H9 (cell line): Measurements from ENCODE around the gene KCNH2. TPM values are rescaled to one million over a fixed set of nuclear protein-coding genes. Genes with fewer than 3 reads are reported as not detected.

Experiments
- DNase-seq: peaks from one replicate; pipeline ENCODE4 v3.0.0-alpha.2; 2017
- H2AFZ ChIP-seq: one replicate; pipeline ENCODE4 v1.6.1; 2013; ENCODE audit warnings: mild to moderate bottlenecking, low read length, control low read depth, moderate library complexity
- H2AK5ac ChIP-seq: 2 replicates; pipeline ENCODE4 v1.6.1; 2013; ENCODE audit warnings: low read length, control low read depth, mixed read lengths; ENCODE audit not compliant: insufficient read length
- H2BK120ac ChIP-seq: one replicate; pipeline ENCODE4 v1.6.1; 2013; ENCODE audit warnings: low read depth, mild to moderate bottlenecking, low read length, control low read depth, inconsistent platforms; ENCODE audit not compliant: poor library complexity, severe bottlenecking
- H2BK12ac ChIP-seq: 2 replicates; pipeline ENCODE4 v1.6.1; 2013; ENCODE audit warnings: low read length, control low read depth, mixed read lengths, low read depth; ENCODE audit not compliant: insufficient read length
- H2BK15ac ChIP-seq: 2 replicates; pipeline ENCODE4 v1.6.1; 2013; ENCODE audit warnings: low read depth, low read length, control low read depth
- H2BK20ac ChIP-seq: one replicate; pipeline ENCODE4 v1.6.1; 2013; ENCODE audit warnings: low read depth, mild to moderate bottlenecking, low read length, control low read depth, inconsistent platforms; ENCODE audit not compliant: poor library complexity, severe bottlenecking
- H2BK5ac ChIP-seq: 2 replicates; pipeline ENCODE4 v1.6.1; 2013; ENCODE audit warnings: low read length, control low read depth, mixed read lengths; ENCODE audit not compliant: insufficient read length
- H3K14ac ChIP-seq: 2 replicates; pipeline ENCODE4 v1.6.1; 2013; ENCODE audit warnings: low read length, control low read depth; ENCODE audit not compliant: insufficient read depth
- H3K18ac ChIP-seq: 2 replicates; pipeline ENCODE4 v1.6.1; 2013; ENCODE audit warnings: low read depth, mild to moderate bottlenecking, mixed read lengths, low read length, control low read depth; ENCODE audit not compliant: insufficient read length
- H3K23ac ChIP-seq: 2 replicates; pipeline ENCODE4 v1.6.1; 2013; ENCODE audit warnings: low read length, control low read depth, mixed read lengths, low read depth; ENCODE audit not compliant: insufficient read length
- H3K23me2 ChIP-seq: 2 replicates; pipeline ENCODE4 v1.6.1; 2013; ENCODE audit warnings: low read depth, mild to moderate bottlenecking, mixed read lengths, low read length, control low read depth; ENCODE audit not compliant: insufficient read length, poor library complexity, severe bottlenecking
- H3K27ac ChIP-seq: 2 replicates; pipeline ENCODE4 v1.5.1; 2013; ENCODE audit warnings: low read length, control low read depth, mixed read lengths, low read depth; ENCODE audit not compliant: insufficient read length
- H3K27me3 ChIP-seq: 2 replicates; pipeline ENCODE4 v1.6.1; 2013; ENCODE audit warnings: low read length, control low read depth, inconsistent platforms; ENCODE audit not compliant: insufficient read depth
- H3K4ac ChIP-seq: 2 replicates; pipeline ENCODE4 v1.6.1; 2013; ENCODE audit warnings: low read depth, mild to moderate bottlenecking, control low read depth, inconsistent platforms, low read length, moderate library complexity
- H3K4me1 ChIP-seq: 2 replicates; pipeline ENCODE4 v1.6.1; 2013; ENCODE audit warnings: low read length, control low read depth, inconsistent platforms; ENCODE audit not compliant: insufficient read depth
- H3K4me2 ChIP-seq: 2 replicates; pipeline ENCODE4 v1.6.1; 2013; ENCODE audit warnings: low read length, control low read depth, mixed read lengths; ENCODE audit not compliant: insufficient read length, insufficient read depth
- H3K56ac ChIP-seq: 2 replicates; pipeline ENCODE4 v1.6.1; 2013; ENCODE audit warnings: low read depth, mild to moderate bottlenecking, mixed read lengths, low read length, control low read depth; ENCODE audit not compliant: insufficient read length
- H3K79me1 ChIP-seq: 2 replicates; pipeline ENCODE4 v1.6.1; 2013; ENCODE audit warnings: low read depth, mild to moderate bottlenecking, moderate library complexity, low read length, control low read depth, inconsistent platforms; ENCODE audit not compliant: insufficient read depth, poor library complexity, severe bottlenecking
- H3K79me2 ChIP-seq: 2 replicates; pipeline ENCODE4 v1.6.1; 2013; ENCODE audit warnings: low read length, control low read depth, inconsistent platforms; ENCODE audit not compliant: insufficient read depth
- H3K9ac ChIP-seq: 2 replicates; pipeline ENCODE4 v1.6.1; 2013; ENCODE audit warnings: low read length, control low read depth, mixed read lengths; ENCODE audit not compliant: insufficient read length; ENCODE audit errors: extremely low read depth
- H3K9me3 ChIP-seq: one replicate; pipeline ENCODE4 v1.6.1; 2013; ENCODE audit warnings: low read depth, low read length, inconsistent platforms; ENCODE audit not compliant: control insufficient read depth
- H3T11ph ChIP-seq: one replicate; pipeline ENCODE4 v1.6.1; 2013; ENCODE audit warnings: mild to moderate bottlenecking, low read length, control low read depth, inconsistent platforms
- H4K20me1 ChIP-seq: one replicate; pipeline ENCODE4 v1.6.1; 2013; ENCODE audit not compliant: control insufficient read depth, insufficient read length, insufficient read depth
- H4K5ac ChIP-seq: 2 replicates; pipeline ENCODE4 v1.6.1; 2013; ENCODE audit warnings: low read depth, mild to moderate bottlenecking, mixed read lengths, low read length, control low read depth; ENCODE audit not compliant: insufficient read length
- H4K8ac ChIP-seq: replicated peaks from 2 replicates; pipeline ENCODE4 v1.6.1; 2013; ENCODE audit warnings: low read length, control low read depth, mixed read lengths, low read depth; ENCODE audit not compliant: insufficient read length
- H4K91ac ChIP-seq: 2 replicates; pipeline ENCODE4 v1.6.1; 2013; ENCODE audit warnings: low read depth, mild to moderate bottlenecking, moderate library complexity, mixed read lengths, low read length, control low read depth; ENCODE audit not compliant: insufficient read length
- H3K27ac Mint-ChIP-seq, 3 experiments: 2 replicates in 2 of 3; 3 replicates in 1 of 3; pipeline ENCODE4 v1.8.0; 2020 to 2021; ENCODE audit warnings: mixed read lengths in 3 of 3, mild to moderate bottlenecking in 1 of 3, moderate library complexity in 1 of 3
- H3K27me3 Mint-ChIP-seq: 2 replicates; pipeline ENCODE4 v1.8.0; 2021; ENCODE audit warnings: low read depth, mild to moderate bottlenecking, moderate library complexity, mixed read lengths
- H3K36me3 Mint-ChIP-seq, 3 experiments: 2 replicates in 2 of 3; 3 replicates in 1 of 3; pipeline ENCODE4 v1.8.0; 2020 to 2021; ENCODE audit warnings: low read depth in 3 of 3, mixed read lengths in 3 of 3; ENCODE audit not compliant: insufficient read depth in 1 of 3
- H3K4me1 Mint-ChIP-seq, 2 experiments: 2 replicates each; pipeline ENCODE4 v1.8.0; 2020; ENCODE audit warnings: mixed read lengths in 2 of 2
- H3K4me3 Mint-ChIP-seq, 2 experiments: 2 replicates in 1 of 2; 3 replicates in 1 of 2; pipeline ENCODE4 v1.8.0; 2020 to 2021; ENCODE audit warnings: mild to moderate bottlenecking in 2 of 2, mixed read lengths in 2 of 2, moderate library complexity in 1 of 2
- H3K9me3 Mint-ChIP-seq, 2 experiments: 2 replicates in 1 of 2; 3 replicates in 1 of 2; pipeline ENCODE4 v1.8.0; 2020; ENCODE audit warnings: mild to moderate bottlenecking in 2 of 2, mixed read lengths in 2 of 2, moderate library complexity in 1 of 2
- WGBS: extraction: QIAGEN DNeasy Blood & Tissue Kit; methylation state at CpG from one replicate; pipeline ENCODE4 v1.1.7; 2013; ENCODE audit warnings: missing lambda C conversion rate, low lambda C conversion rate, mixed read lengths; ENCODE audit not compliant: insufficient read length; ENCODE audit errors: extremely low coverage; 5-methylcytosine and 5-hydroxymethylcytosine counted together
- total RNA-seq: library from RNA; stranded (reverse); gene quantifications from 2 replicates; pipeline ENCODE4 v1.2.1, GENCODE V29; 2021
- TF ChIP-seq, protein P1 (sequence below): fragments of 200-600 bp; sonication (generic); conservative IDR thresholded peaks from 3 replicates; pipeline ENCODE4 v1.8.0; 2021; ENCODE audit warnings: antibody characterized with exemption, mild to moderate bottlenecking

Gene KCNH2
- total RNA-seq, 1 experiment from 2014 or later, result 4.5 TPM

GRCh38 chr7:150900675-150901074, 77.4 kb downstream of the KCNH2 start:
- Histone ChIP-seq H2AK5ac (no peak overlapping the region), H2BK120ac (no peak overlapping the region), H3K27ac (no peak overlapping the region), H3K4ac (no peak overlapping the region), H4K5ac (no peak overlapping the region), H3K4me1 (peaks cover 4% of the 10 kb centered on the region; the same call in 1 of the 2 replicates), H2BK12ac (no peak overlapping the region), H3K56ac (no peak overlapping the region), H3K9ac (no peak overlapping the region), H3K4me2 (no peak overlapping the region), H3K18ac (no peak overlapping the region), H3K79me1 (no peaks in the 10 kb centered on the region), H3K23ac (no peak overlapping the region), H2AFZ (no peak overlapping the region), H3K23me2 (peaks cover 2% of the 10 kb centered on the region), H3K27me3 (no peaks in the 10 kb centered on the region; the same call in 1 of the 2 replicates), H4K20me1 (no peaks in the 10 kb centered on the region), H3K79me2 (no peaks in the 10 kb centered on the region), H3K9me3 (no peaks in the 10 kb centered on the region), H2BK5ac (no peak overlapping the region), H3K14ac (no peak overlapping the region), H2BK20ac (no peak overlapping the region), H3T11ph (no peak overlapping the region), H4K91ac (no peak overlapping the region), H4K8ac (no peak overlapping the region), H2BK15ac (no peak overlapping the region)
- peaks cover 20 to 34% of the 10 kb centered on the region in 2 experiments for H3K4me1 Mint-ChIP-seq
- no peak overlapping the region for H3K27ac Mint-ChIP-seq
- H3K27me3 Mint-ChIP-seq, result peaks cover 88% of the 10 kb centered on the region
- no peak overlapping the region for H3K4me3 Mint-ChIP-seq
- TF ChIP-seq, protein P1, sequence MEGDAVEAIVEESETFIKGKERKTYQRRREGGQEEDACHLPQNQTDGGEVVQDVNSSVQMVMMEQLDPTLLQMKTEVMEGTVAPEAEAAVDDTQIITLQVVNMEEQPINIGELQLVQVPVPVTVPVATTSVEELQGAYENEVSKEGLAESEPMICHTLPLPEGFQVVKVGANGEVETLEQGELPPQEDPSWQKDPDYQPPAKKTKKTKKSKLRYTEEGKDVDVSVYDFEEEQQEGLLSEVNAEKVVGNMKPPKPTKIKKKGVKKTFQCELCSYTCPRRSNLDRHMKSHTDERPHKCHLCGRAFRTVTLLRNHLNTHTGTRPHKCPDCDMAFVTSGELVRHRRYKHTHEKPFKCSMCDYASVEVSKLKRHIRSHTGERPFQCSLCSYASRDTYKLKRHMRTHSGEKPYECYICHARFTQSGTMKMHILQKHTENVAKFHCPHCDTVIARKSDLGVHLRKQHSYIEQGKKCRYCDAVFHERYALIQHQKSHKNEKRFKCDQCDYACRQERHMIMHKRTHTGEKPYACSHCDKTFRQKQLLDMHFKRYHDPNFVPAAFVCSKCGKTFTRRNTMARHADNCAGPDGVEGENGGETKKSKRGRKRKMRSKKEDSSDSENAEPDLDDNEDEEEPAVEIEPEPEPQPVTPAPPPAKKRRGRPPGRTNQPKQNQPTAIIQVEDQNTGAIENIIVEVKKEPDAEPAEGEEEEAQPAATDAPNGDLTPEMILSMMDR, result no peak
- no peaks in the 10 kb centered on the region for H3K9me3 Mint-ChIP-seq
- no peaks in the 10 kb centered on the region for H3K36me3 Mint-ChIP-seq
- no peak for DNase-seq
- no CpG with 5 or more reads among the region's 8 CpGs for WGBS
